ENCODE measurements around the gene IFNL2. TPM values are rescaled to one million over a fixed set of nuclear protein-coding genes. Genes with fewer than 3 reads are reported as not detected.
"Not testable (repeated sequence)": the region's sequence is repeated elsewhere in the genome, so short reads cannot be mapped to it uniquely, and the experiment has no call there.

IFNL2 gene
- total RNA-seq, 1 experiment from 2014 or later = not detected

GRCh38 chr19:39270036-39270871, 2.1 kb downstream of the IFNL2 start:
- no peak for DNase-seq (ENCODE audit: low read depth, low spot score)
- in situ Hi-C loops (cut with HindIII; ENCODE audit: low pct_unique_long_range_greater_than_20kb, low sequenced_read_pairs) = no loop called here

- in situ Hi-C loops (cut with HindIII; ENCODE audit: low pct_unique_long_range_greater_than_20kb, low sequenced_read_pairs); DNase-seq (ENCODE audit: low read depth, low spot score): not testable (repeated sequence)
Observed at GRCh38 chr19:39273859-39274258, 5.7 kb downstream of the IFNL2 start.

GRCh38 chr19:39275578-39275977, 7.4 kb downstream of the IFNL2 start:
- in situ Hi-C loops (cut with HindIII; ENCODE audit: low pct_unique_long_range_greater_than_20kb, low sequenced_read_pairs) = no loop called here
- DNase-seq (ENCODE audit: low read depth, low spot score) = no peak

- in situ Hi-C loops (cut with HindIII; ENCODE audit: low pct_unique_long_range_greater_than_20kb, low sequenced_read_pairs) = no loop called here
Observed at GRCh38 chr19:39276740-39277139, 8.5 kb downstream of the IFNL2 start.

GRCh38 chr19:39277598-39277997, 9.4 kb downstream of the IFNL2 start:
- DNase-seq (ENCODE audit: low read depth, low spot score) = no peak
- in situ Hi-C loops (cut with HindIII; ENCODE audit: low pct_unique_long_range_greater_than_20kb, low sequenced_read_pairs) = no loop called here

More at GRCh38 chr19:39276740-39277139, 8.5 kb downstream of the IFNL2 start:
- DNase-seq (ENCODE audit: low read depth, low spot score) = no peak

GRCh38 chr19:39282021-39282420, 13.8 kb downstream of the IFNL2 start:
- in situ Hi-C loops (cut with HindIII; ENCODE audit: low pct_unique_long_range_greater_than_20kb, low sequenced_read_pairs) = no loop called here
- DNase-seq (ENCODE audit: low read depth, low spot score) = no peak

GRCh38 chr19:39284032-39284431, 15.8 kb downstream of the IFNL2 start:
- DNase-seq (ENCODE audit: low read depth, low spot score) = no peak
- in situ Hi-C loops (cut with HindIII; ENCODE audit: low pct_unique_long_range_greater_than_20kb, low sequenced_read_pairs) = no loop called here

GRCh38 chr19:39293394-39293793, 25.2 kb downstream of the IFNL2 start:
- in situ Hi-C loops (cut with HindIII; ENCODE audit: low pct_unique_long_range_greater_than_20kb, low sequenced_read_pairs) = no loop called here
- DNase-seq (ENCODE audit: low read depth, low spot score) = no peak

GRCh38 chr19:39296055-39296645, 28.0 kb downstream of the IFNL2 start, which contains the start of gene IFNL1:
TSS of gene IFNL1 (plus strand) at chr19:39296407. CDS start at chr19:39296422, 15 bp downstream.
- no peak for DNase-seq (ENCODE audit: low read depth, low spot score)
- in situ Hi-C loops (cut with HindIII; ENCODE audit: low pct_unique_long_range_greater_than_20kb, low sequenced_read_pairs) = no loop called here

- in situ Hi-C loops (cut with HindIII; ENCODE audit: low pct_unique_long_range_greater_than_20kb, low sequenced_read_pairs) = no loop called here
- DNase-seq (ENCODE audit: low read depth, low spot score) = no peak
Observed at GRCh38 chr19:39296906-39297305, 28.7 kb downstream of the IFNL2 start.

- no peak for DNase-seq (ENCODE audit: low read depth, low spot score)
- in situ Hi-C loops (cut with HindIII; ENCODE audit: low pct_unique_long_range_greater_than_20kb, low sequenced_read_pairs) = no loop called here
Observed at GRCh38 chr19:39297931-39298634, 29.9 kb downstream of the IFNL2 start.

GRCh38 chr19:39299404-39299803, 31.2 kb downstream of the IFNL2 start:
- no peak for DNase-seq (ENCODE audit: low read depth, low spot score)
- in situ Hi-C loops (cut with HindIII; ENCODE audit: low pct_unique_long_range_greater_than_20kb, low sequenced_read_pairs) = no loop called here

GRCh38 chr19:39299832-39300231, 31.6 kb downstream of the IFNL2 start:
- no peak for DNase-seq (ENCODE audit: low read depth, low spot score)
- in situ Hi-C loops (cut with HindIII; ENCODE audit: low pct_unique_long_range_greater_than_20kb, low sequenced_read_pairs) = no loop called here

- in situ Hi-C loops (cut with HindIII; ENCODE audit: low pct_unique_long_range_greater_than_20kb, low sequenced_read_pairs) = no loop called here
- no peak for DNase-seq (ENCODE audit: low read depth, low spot score)
Observed at GRCh38 chr19:39301021-39301420, 32.8 kb downstream of the IFNL2 start.

GRCh38 chr19:39301562-39301961, 33.4 kb downstream of the IFNL2 start:
- in situ Hi-C loops (cut with HindIII; ENCODE audit: low pct_unique_long_range_greater_than_20kb, low sequenced_read_pairs) = no loop called here

GRCh38 chr19:39303373-39304184, 35.4 kb downstream of the IFNL2 start:
- in situ Hi-C loops (cut with HindIII; ENCODE audit: low pct_unique_long_range_greater_than_20kb, low sequenced_read_pairs) = no loop called here
- no peak for DNase-seq (ENCODE audit: low read depth, low spot score)

More at GRCh38 chr19:39301562-39301961, 33.4 kb downstream of the IFNL2 start:
- DNase-seq (ENCODE audit: low read depth, low spot score) = no peak

- DNase-seq (ENCODE audit: low read depth, low spot score) = no peak
- in situ Hi-C loops (cut with HindIII; ENCODE audit: low pct_unique_long_range_greater_than_20kb, low sequenced_read_pairs) = no loop called here
Observed at GRCh38 chr19:39304185-39304513, 36.0 kb downstream of the IFNL2 start.

Measured in SK-MEL-5 (cell line).